GM21619 (cell line): ENCODE results near the gene SLC26A4.

ENCODE experiments used
- ATAC-seq: cut with Tn5 transposase; IDR thresholded peaks from one replicate; pipeline ENCODE4 v1.9.1; 2021; ENCODE audit not compliant: unreplicated experiment

The SLC26A4 gene

DNA sequence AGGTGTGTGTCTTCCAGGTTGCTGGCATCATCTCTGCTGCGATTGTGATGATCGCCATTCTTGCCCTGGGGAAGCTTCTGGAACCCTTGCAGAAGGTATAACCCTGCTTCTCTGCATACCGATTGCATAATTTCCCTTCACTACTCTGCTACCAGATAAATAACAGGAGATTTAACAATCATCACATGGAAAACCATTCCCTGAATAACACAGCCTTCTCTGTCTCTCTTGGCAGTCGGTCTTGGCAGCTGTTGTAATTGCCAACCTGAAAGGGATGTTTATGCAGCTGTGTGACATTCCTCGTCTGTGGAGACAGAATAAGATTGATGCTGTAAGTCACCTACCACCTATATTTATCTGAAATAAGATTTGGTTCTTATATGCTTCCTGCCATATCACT, 33.8 kb downstream of the SLC26A4 start:
- no peak for ATAC-seq

DNA sequence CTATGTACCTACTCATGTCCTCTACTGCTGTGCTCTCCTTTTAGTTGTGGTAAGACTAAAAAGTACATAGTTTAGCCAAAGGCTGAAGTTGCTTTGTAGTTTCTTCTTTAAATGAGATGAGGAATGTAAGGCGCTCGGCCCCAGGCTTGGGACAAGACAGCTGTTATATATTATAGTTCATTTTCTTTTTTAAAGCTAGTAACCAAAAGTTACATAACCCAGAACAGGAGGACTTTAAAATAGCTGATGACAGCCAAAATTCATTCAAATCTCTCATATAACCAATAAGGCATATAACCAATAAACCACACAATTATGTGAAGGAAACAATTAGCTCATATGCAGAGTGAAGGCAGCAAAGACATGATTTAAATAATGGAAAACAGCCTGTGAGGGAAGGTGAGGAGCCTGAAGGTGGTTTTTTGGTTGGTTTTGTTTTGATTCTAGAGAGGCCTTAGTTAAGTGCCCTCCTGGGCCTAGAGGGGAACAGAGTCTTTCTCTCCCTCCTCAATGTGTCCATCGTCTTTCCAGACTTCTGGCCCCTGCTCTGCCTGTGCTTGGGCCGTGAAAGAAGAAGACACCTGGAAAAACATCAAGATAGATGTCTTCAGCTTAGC, 35.8 kb downstream of the SLC26A4 start:
- no peak for ATAC-seq

- no peak for ATAC-seq
Observed at GRCh38 chr7:107697321-107698049, 36.9 kb downstream of the SLC26A4 start.

DNA sequence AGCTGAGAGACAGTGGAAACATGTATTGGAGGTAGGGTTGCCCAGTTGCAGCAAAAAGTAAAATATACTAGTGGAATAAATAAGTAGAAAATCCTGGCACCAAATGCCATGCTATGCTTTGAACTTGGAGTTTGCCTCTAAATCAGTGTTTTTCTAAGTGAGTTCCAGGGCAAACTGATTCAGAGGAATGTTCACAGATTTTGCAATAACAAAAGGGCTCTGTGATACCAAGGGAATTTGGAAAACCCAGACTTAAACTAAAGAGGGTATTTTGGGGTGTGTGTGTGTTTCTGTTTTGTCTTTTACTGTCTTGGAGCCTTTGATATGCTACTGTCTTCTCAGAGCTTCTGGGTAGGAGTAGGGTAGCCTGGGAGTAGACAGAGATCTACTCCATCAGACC, 39.9 kb downstream of the SLC26A4 start:
- ATAC-seq: no peak

- no peak for ATAC-seq
Observed at GRCh38 chr7:107701191-107701590, 40.6 kb downstream of the SLC26A4 start.

GRCh38 chr7:107703219-107703618, 42.6 kb downstream of the SLC26A4 start:
- no peak for ATAC-seq

DNA sequence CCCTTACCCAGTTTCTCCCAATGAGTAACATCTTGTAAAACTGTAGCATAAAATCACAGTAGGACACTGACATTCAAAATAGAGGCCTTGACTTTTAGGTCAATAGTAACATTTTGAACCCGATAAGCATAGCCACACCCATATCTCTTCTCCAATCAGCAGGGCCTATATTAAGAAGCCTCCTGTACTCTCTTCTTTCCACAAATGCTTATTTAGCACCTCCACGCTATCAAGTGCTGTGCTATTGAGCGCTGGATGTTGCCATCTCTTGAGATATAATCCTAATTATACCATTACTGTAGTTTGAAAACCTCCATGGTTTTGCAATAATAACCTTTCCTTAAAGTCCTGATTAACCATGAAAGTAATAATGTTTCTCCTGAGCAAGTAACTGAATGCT, 43.2 kb downstream of the SLC26A4 start:
- ATAC-seq: no peak

DNA sequence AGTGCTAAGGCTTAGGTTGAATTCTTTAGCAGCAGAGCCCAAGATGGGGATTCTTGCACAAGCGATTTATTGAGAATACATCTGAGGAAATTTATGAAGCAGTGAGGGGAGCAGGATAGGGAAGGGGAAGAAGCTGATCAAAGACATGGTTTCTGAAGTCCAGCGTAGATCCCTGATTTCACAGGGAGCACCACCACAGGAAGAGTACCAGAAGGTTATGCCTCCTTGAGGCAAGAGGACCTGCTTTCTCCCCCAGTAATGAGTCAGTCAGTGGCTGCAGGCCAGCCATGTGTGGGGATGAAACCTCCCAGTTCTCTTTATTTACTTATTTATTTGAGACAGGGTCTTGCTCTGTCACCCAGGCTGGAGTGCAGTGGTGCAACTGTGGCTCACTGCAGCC, 48.3 kb downstream of the SLC26A4 start:
- ATAC-seq: no peak

DNA sequence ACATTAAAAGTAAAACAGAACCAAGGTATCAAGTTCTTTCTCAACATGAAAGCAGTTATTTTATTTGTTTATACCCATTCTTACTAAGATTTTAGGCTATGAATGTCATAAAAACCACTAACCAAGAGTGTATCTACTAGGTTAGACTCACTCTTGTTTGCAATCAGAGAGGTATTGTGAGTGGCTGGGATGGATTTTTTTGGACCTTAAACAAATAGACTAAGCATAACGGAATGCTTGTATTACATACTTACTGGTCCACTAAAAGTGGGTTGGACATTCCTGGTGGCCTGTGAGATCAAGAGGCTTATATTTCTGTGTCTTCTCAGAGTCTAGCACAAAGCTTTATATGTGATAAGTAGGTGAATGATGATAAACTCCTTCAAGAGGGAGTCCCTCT, 50.7 kb downstream of the SLC26A4 start:
- no peak for ATAC-seq

DNA sequence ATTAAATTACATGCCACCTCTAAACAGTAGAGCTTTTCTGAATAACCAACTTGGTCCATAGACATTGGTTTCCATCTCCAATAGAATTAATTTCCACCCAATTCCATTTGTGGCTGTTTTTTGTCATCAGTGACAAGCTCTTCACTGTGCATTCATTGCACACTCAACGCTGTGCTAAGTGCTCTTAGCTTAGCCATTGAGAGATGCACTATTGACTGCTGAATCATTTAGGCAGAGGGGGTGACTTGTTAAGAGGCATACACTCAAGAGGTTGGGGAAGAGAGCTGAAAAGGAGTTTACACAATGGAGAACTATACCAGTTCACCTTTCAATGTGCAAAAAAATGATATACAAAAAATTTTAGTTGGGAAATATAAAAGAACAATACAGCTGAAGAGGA, 51.4 kb downstream of the SLC26A4 start:
- ATAC-seq: no peak

- ATAC-seq: no peak
Observed at GRCh38 chr7:107712896-107713295, 52.3 kb downstream of the SLC26A4 start.

GRCh38 chr7:107715531-107715930, 54.9 kb downstream of the SLC26A4 start:
- no peak for ATAC-seq

DNA sequence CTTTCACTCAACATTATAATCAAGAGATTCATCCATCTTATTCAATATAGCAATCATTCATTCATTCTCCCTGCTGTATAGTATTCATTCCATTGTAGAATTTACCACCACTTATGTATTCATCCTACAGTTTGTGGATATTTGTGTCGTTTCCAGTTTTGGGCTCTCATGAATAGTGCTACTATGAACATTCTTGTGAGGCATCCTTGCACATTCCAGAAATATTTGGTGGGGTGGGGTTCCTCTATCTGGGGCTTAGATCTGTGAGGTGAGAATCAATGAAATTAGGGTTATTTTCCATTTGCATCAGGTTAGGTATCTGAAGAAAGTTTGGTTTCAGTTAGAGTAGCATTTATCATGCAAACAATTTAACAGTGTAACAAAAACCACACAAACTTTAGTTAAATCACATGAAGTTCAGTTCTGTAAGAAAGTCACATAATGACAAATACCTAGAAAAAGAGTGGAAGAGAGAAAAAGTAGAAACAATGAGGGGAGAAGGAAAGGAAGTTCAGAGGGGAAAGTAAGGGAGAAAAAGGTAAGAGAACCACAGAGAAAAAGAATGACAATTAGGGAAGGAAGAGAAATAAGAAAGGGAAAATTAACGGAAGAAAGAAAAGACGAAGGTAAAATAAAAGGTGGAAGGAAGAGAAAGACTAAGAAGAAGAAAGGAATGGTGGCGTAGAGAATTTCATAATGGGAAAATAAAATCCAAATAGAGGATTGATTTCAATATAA, 58.0 kb downstream of the SLC26A4 start:
- no peak for ATAC-seq

DNA sequence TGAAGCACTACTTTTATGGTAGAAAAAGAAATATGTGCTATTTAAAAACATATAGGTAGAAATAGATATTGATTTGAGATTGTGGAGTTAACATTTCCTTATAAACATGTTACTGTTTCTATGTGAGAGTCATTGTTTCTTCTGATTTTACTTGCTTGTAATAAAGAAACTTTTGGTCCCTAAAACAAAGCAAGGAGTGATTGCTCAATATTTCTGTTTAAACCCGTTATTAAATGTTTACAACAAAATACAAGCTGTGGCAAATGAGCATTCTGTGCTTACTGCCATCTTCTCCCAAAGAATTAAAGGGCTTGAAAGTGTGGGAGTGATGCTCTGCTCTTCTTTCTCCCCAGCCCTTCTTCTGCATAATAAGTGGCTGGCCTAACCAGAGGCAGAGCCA, 60.7 kb downstream of the SLC26A4 start:
- no peak for ATAC-seq

DNA sequence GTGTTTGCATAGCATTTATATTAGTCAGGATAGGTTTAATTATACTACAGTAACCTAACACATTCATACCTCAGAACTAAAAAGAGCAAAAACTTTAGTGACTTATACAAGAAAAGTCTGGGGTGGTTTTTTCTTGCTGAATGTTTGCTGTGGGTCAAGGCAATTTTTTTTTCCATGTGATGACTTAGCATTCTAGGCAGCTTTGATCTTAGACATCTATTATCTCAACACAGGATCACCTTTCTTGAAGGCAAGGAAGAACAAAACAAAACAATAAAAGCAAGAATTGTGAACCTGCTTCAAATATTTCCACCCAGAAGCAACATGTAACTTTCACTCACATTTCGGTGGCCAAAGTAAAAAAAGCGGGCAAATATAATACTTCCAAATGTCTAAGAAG, 62.6 kb downstream of the SLC26A4 start:
- no peak for ATAC-seq

- no peak for ATAC-seq
Observed at GRCh38 chr7:107725138-107725740, 64.6 kb downstream of the SLC26A4 start.

DNA sequence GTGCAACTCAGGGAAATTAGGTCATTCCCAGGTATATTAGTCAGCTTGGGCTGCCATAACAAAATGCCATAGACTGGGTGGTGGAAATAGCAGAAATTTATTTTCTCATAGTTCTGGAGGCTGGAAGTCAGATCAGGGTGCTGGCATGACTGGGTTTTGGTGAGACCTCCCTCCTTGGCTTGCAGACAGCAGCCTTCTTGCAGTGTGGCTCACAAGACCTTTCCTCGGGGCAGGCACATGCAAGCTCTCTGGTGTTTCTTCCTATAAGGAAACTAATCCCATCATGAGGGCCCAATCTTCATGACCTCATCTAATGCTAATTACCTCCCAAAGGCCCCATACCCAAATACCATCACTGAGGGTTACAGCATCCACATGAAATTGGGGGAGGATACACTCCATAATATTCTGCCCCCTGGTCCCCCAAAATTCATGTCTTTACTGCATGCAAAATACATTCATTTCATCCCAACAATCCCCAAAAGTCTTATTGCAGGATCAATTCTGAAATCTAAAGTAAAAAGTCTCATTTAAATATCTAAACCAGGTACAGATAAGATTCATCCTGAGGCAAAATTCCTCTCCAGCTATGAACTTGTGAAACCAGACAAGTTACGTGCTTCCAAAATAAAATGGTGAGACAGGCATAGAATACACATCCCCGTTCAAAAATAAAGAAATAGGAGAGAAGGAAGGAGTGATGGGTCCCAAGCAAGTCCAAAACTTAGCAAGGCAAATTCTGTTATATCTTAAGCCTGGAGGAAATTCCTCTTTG, 65.9 kb downstream of the SLC26A4 start:
- no peak for ATAC-seq

- ATAC-seq: no peak
Observed at GRCh38 chr7:107728276-107728675, 67.6 kb downstream of the SLC26A4 start.

DNA sequence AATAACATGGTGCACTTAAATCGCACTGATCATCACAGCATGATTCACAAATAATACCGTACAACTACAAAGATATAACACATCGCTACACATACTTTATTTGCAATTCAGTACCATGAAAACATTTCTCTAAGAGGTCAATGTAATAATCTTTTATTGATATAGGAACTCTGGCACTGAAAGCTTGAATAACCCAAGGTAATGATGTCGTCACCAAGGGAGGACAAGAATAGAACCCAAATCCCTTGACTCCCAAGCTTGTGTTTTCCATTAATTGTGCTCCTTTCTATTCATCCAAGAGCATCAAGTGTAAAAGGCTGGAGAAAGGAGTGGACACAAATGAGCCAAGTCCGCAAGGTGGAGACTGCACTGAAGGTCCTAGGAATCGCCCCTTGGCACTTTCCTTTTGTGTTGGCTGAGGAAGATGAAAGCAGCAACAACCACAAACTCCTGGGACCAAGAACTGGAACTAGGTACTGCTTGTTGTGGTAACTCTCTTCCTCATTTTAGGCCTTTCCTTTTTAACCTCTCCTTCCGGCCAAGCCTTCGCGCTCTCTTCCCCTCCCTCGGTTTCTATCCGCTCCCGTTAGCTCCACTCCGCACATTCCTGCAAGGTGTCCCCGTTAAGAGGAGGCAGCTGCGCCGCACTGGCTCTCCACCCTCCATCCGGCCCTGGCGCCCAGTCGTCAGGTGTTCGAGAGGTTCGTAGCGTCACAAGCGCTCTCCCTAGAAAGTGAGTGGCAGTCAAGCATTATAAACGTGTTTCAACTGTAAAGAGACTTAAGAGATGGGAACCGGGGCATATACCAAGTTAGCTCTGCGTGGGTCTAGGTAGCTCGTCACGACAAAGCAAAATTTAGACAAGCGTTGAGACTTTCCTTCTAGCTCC, 82.3 kb downstream of the SLC26A4 start:
- ATAC-seq: peak; percentile 34
